ENCODE measurements around the gene BAD.
A peak's percentile ranks its signal among the peaks of the same experiment; 100 is the strongest.

The BAD gene

DNA sequence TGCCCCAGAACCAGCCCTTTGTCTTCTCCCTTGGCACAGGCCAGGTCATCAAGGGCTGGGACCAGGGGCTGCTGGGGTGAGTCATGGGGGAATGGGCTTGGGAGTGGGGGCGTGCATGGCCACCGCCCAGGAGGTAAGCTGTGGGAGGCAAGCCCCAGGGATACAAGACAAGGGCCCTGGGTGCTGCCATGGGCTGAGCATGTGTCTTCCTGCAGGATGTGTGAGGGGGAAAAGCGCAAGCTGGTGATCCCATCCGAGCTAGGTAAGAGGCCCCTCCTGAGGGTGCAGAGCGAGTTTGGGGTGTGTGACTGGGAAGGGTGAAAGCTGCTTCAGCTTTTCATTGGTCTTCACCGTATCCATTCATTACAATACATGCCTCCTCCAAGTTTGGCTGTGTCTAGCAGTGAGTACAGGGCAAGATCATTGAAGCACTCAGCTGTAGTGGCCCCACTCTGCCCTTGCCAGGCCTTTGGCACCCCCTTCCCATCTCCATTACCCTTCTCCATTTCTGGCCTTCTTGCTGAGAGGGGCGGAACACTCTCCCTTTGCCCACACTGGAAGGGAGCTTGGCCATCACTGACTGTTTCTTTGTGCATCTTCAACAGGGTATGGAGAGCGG is 41.1 kb downstream of the BAD start:
- DNase-seq (ENCODE audit: low read depth): no peak

DNA sequence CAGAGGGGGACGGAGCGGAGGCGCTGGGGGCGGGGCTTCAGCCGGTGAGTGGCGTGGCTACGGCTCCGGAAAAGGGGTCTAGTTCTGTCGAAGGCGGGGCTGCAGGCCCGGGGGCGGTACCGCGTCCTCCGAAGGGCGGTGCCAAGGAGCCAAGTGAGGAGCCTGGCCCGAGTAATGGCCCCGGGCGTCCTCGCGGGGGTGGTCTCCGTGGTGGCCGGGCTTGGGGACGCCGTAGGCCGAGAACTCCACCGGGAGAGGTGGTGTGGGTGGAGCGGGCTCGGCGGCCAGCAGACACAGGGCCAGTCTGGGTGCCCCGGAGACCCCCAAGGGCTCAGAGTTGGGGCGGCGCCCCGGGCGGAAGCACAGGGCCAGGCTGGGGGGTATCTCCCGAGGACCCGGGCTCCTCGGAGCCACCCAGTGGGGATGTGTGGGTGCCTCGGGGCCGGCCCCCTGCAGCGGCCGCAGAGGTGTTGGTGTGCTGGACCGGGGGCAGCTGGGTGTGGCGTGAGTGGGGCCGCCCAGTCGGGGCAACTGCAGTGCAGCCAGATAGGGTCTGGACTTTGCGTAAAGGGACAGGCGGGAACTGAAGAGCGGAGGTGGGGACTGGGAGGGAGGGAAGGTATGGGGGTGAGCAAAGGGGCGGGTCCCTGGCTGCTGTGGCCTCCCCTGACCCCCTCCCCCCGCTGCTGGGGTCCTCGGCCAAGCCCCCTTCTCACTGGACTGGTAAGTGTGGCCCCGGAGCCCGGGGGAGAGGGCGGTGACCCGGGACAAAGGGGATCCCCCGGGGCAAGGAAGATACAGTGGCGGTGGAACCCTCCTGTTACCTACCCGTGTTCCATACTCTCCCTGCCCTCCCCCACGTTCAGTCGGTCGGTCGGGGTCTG is 42.7 kb downstream of the BAD start:
- DNase-seq (ENCODE audit: low read depth): no peak

DNA sequence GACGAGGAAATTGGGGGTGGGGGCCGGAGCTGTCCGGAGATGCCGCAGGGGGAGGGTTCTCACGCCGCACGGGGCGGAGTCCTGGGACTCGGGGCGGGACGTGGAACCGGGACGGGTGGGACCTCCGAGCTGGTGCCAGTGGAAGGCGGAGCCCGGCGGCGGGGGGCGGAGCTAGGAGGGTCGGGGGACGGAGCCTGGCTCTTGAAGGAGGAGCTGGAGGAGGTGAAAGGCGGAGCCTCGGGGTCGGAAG is 43.3 kb downstream of the BAD start:
- peak; percentile 99 for DNase-seq (ENCODE audit: low read depth)

DNA sequence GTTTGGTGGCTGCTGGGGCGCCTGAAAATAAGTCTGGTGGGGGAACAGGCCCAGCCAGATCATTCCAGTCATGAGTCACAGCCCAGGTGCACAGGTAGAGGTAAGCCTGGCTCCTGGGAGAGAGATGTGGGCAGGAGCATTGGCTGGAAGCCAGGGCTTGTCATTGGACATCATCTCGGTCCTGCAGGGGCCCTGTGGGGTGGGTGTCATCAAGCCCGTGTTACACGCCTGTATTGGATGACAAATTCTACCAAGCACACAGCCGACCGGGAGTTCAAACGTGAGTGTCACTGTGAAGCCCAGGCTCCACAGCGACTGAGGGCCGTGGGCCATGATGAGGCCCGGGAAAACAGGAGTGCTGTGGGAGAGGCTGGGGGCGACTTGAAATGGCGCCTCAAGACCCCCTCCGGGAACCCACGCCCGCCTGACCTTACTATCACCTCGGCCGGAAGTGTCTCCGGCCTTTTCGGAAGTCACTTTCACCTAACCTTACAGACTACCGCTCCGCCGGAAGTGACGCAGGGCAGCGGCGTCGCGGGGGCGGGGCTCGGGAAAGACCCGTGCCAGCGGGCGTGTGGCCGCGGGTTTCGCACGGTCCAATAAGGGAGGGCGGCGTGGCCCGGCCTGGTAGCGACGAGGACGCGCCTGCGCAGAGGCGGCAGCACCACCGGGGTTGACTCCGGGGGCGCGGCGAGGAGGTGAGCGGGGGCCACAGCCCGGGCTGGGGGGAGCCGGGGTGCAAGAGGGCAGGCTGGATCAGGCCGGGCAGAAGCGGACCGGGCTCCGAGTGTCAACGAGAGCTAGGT is 43.8 kb downstream of the BAD start, which contains the start of gene FKBP2:
FKBP2 (plus strand) TSS at position 661 of the 806 bp plus-strand sequence. CDS start 1,293 bp downstream, outside the sequence.
- DNase-seq (ENCODE audit: low read depth): peak; percentile 96

DNA sequence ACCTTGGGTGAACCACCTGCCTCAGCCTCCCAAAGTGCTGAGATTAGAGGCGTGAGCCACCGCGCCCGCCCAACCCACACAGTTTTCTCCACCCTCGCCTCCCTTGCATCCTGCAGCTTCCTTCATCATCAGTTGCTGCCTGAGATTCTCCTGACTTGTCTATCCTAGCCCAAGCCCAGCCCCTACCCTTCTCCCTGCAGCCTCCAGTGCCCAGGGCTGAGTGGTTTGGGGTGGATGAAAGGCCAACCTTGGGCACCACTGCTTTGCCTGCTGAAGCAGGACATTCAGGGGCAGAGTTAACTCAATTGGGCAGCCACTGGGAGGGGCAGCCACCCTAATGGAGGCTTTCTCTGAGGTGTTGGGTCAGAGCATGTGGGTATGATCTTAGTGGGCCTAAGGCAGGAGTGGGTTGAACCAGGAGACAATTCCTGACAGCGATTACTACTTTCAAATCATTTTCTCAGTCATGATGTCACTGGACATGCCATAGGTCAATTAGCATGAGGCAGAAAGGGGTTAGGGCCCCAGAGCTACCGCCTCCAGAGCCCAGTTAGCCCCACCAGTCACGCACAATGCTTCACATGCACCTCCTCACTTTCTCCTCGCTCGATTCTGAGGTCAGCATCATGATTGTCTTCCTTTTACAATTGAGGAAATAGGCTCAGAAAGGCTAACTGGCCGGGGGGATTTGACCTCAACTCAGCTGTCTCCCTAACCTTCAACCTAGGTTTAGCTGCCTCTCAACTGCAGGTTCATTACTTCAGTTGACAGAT is 44.6 kb downstream of the BAD start:
- DNase-seq (ENCODE audit: low read depth): no peak

DNA sequence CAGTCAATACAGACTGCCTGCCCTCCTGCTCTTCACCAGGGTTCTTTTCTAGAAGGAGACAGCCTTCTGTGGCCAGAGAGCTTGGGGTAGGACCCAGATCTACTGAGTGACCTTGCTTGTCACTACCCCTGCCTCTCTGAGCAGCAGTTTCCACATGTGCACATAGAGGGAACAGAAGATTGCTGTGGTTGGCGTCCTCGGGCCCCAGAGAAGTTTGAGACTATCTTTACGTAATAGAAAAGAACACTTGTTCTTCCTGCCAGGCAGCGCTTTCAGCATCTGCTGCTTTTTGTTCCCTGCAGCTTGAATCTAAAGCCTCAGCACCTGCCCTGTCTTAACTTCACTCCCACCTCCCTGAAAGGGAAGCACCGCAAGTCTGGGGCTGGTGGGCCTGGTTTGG is 45.5 kb downstream of the BAD start:
- no peak for DNase-seq (ENCODE audit: low read depth)

DNA sequence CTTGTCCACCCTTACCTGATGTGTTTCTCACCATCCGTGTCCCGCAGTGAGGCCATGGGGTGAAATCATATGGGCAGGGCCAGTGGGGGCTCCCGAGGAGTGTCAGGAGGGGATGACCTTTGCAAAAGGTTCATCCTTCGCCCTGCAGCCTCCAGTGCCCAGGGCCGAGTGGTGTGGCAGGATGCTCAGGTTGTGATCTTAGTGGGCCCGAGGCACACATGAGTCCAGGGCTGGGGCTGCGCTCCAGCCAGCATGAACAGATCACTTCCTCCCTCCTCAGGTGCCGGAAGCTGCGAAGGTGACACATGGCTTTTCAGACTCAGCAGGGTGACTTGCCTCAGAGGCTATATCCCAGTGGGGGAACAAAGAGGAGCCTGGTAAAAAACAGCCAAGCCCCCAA is 46.4 kb downstream of the BAD start:
- no peak for DNase-seq (ENCODE audit: low read depth)

DNA sequence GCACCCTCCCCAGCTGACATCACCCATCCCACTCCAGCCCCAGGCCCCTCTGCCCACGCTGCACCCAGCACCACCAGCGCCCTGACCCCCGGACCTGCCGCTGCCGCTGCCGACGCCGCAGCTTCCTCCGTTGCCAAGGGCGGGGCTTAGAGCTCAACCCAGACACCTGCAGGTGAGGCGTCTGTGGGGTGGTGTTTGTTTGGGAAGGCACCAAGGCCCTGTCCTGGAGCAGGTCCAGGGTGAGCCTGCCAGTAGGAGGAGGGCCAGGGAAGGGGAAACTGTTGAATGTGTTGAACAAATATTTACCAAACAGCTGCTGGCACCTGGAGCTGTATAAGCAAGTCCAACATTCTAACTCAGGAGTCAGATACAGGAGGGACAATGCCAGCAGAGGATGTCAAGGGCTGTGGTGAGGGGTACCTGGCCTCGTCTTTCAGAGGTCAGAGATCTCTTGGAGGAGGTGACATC is 46.9 kb downstream of the BAD start:
- no peak for DNase-seq (ENCODE audit: low read depth)

DNA sequence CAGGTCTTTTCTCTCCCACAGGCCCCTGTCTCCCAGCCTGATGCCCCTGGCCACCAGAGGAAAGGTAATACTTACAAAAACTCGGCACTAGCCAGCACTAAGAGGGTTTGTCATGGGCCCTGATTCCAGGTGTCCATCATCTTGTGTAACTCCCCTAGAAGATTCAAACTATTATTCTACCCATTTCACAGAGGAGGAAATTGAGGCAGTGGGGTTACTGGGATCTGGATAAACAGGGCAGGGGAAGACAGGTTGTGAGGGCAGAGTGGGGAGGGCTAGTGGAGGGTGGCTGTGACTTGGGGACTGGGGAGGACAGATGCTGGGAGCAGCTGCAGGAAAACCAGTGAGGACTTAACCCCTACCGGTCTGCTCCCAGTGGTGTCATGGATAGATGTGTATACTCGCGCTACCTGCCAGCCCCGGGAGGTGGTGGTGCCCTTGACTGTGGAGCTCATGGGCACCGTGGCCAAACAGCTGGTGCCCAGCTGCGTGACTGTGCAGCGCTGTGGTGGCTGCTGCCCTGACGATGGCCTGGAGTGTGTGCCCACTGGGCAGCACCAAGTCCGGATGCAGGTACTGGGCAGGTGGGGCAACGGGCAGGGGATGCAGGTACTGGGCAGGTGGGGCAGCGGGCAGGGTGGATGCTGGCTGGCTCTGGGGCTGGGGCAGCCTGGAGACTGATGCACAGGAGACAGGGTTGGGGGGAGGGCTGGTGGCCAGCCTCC is 48.9 kb downstream of the BAD start:
- DNase-seq (ENCODE audit: low read depth): no peak

DNA sequence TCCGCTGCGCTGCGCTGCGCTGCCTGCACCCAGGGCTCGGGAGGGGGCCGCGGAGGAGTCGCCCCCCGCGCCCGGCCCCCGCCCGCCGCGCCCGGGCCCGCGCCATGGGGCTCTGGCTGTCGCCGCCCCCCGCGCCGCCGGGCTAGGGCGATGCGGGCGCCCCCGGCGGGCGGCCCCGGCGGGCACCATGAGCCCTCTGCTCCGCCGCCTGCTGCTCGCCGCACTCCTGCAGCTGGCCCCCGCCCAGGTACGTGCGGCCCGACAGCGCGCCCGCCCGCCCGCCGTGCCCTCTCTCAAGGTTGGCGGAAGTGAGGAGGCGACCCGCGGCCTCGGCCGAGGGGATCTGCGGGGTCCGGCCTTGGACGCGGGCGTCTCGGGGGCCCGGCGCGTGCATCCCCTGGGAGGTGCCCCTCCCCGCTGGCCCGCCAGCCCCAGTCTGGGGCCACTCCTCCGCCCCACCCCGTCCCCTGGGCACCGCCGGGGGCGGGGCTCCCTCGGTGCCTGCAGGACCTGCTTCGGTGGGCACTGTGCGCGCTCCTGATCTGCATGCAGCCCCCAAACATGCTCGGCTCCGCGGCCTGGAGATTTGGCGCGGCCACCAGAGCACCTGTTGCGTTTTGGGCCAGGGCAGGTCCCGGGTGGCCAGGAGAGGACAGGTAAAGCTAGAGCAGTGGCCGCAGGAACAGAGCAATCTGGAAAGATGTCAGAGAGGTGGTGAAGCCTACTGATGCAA is 49.7 kb downstream of the BAD start:
- peak; percentile 44 for DNase-seq (ENCODE audit: low read depth)

DNA sequence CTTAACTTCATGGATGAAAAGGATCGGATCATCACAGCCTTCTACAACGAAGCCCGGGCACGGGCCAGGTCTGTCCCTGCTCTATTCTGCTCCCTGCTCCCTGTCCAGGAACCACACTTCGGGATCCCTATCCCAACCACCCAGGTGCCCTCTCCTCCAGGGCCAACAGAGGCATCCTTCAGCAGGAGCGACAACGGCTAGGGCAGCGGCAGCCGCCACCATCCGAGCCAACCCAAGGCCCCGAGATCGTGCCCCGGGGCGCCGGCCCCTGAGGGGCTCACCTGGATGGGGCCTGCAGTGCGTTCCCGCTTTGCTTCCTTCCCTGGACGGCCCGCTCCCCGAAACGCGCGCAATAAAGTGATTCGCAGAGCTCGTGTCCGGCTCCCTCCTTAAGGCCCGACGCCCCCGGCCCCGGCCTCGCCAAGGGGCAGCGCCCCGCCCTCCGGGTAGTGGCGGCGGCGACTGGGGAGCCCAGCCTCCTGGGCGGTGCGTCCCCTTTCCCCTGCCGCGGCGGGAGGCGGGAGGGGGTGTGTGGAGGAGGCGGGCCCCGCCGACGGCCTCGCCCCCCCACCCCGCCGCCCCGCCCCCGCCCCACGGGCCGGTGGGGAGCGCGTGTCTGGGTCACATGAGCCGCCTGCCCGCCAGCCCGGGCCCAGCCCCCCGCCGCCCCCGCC is 50.4 kb downstream of the BAD start, which contains the start of gene VEGFB:
VEGFB (plus strand) TSS at position 672 of the 674 bp plus-strand sequence. CDS start 250 bp downstream, outside the sequence.
- peak; percentile 70 for DNase-seq (ENCODE audit: low read depth)

DNA sequence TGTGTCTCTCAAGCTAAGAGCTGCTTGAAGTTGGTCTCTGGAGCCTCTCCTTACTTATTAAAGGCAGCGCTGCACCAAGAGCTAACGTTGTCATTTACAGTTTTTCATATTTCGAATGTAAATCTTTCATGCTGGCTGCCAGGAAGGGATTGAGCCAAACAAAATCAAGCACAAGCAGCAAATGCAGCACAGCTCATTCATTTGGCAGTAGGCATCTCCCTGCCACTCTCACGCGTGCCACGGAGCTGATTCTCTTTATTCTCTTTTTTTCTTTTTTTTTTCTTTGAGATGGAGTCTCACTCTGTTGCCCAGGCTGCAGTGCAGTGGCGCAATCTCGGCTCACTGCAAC is 51.5 kb downstream of the BAD start:
- no peak for DNase-seq (ENCODE audit: low read depth)

DNA sequence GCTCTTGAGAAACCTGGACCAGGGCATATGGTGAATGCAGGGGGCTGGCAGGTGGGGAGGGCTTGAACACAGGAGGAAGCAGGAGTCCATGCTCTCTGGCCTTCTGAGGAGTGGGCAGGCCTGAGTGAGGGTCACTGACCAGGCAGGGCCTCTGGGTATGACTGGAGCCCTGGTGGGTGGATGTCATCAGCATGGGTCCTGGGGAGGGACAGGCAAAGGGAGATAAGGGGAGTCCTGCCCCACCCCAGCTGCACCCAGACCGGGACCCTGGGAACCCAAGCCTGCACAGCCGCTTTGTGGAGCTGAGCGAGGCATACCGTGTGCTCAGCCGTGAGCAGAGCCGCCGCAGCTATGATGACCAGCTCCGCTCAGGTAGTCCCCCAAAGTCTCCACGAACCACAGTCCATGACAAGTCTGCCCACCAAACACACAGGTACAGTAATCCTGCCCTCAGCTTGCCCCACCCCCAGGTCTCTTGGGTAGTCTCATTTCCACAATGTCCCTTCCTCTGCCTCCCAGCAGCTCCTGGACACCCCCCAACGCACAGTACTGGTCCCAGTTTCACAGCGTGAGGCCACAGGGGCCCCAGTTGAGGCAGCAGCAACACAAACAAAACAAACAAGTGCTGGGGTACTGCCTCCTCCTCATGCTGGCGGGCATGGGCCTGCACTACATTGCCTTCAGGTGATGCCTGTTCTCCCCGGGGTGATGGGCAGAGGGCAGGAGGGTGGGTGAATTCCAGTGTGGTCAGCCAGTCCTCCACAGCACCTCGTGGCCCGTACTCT is 52.1 kb downstream of the BAD start:
- DNase-seq (ENCODE audit: low read depth): no peak

DNA sequence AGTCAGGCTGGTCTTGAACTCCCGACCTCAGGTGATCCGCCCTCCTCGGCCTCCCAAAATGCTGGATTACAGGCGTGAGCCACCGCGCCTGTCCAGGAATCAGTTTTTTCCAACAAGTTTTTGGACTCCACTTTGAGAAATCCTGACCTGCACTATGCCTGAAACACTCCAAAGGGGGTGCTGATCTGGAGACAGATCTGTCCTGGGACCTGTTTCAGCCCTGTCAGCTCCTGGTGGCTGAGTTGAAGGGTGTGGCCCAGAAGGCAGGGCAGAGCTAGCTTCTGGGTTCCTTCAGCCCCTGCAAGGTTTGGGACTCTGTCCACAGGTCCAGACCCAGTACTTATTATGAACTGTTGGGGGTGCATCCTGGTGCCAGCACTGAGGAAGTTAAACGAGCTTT is 52.9 kb downstream of the BAD start:
- no peak for DNase-seq (ENCODE audit: low read depth)

DNA sequence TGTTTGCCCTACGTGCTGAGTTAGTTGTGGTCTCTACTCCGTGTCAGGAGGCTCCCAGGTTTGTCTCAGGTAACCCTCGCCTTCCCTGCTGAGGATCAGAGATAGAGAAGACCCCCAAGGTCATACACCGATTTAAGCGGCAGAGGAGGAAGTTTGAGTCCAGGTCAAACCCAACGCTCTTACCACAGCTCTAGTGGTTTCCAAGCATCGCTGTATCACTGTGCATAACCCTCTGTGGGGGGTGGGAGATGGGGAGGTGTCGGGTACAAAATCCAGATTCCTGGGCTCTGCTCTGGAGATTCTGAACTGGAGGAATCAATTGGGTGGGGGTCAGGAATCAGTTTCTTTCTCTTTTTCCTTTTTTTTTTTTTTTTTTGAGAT is 53.5 kb downstream of the BAD start:
- DNase-seq (ENCODE audit: low read depth): no peak

DNA sequence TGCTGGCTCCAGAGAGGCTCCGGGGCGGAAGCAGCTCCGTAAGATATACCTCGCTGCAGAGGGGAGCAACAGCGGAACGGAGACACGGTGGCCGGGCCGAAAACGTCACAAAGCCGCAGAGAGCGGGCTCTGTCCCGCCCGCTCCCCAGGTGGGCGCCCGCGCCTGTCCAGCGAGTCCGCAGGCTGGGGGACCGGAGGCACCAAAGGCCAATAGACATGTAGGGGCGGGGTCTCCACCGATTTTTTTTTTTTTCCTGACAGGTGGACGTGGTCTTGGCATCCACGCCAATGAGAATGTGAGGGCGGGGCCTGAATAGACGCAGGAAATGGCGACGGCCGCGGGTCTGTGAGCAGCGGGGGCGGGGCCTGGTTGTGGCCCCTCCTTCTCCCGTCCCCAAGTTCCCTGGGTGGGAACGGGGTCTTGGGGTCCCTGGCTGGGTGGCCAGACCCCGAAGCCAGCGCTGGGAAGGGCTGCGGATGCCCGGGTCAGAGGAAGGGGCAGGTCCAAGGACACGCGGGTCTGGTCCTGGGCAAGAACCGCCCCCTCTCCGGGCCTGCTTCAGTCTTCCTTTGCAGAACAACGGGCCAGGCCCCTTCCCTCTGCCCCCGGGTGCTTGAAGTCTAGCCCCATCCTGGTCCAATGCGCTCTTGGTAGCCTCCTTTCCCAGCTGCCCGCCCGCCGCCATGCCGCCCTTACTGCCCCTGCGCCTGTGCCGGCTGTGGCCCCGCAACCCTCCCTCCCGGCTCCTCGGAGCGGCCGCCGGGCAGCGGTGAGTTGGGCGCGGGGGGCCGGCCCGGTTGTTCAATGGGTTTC is 54.1 kb downstream of the BAD start, which contains the start of gene DNAJC4:
DNAJC4 (plus strand) TSS at position 378 of the 814 bp plus-strand sequence; CDS start at position 685, 307 bp downstream.
- DNase-seq (ENCODE audit: low read depth): peak; percentile 83

DNA sequence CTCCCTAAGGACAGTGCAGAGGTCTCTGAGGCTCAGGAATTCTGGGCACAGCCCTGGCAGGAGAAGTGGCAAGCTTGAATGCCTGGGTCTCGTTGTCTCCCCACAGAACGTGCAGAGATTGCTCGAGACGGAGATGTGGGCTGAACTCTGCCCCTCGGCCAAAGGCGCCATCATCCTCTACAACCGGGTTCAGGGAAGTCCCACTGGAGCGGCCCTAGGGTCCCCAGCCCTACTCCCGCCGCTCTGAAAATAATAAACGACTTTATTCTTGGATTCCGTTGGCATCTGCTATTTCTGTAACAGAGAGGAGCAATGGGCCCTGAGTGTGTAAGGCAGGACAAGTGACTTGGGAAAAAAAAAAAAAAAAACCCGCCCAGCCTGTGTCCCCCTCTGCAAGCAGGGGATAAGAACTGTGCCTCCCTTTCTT is 54.7 kb downstream of the BAD start:
- no peak for DNase-seq (ENCODE audit: low read depth)

DNA sequence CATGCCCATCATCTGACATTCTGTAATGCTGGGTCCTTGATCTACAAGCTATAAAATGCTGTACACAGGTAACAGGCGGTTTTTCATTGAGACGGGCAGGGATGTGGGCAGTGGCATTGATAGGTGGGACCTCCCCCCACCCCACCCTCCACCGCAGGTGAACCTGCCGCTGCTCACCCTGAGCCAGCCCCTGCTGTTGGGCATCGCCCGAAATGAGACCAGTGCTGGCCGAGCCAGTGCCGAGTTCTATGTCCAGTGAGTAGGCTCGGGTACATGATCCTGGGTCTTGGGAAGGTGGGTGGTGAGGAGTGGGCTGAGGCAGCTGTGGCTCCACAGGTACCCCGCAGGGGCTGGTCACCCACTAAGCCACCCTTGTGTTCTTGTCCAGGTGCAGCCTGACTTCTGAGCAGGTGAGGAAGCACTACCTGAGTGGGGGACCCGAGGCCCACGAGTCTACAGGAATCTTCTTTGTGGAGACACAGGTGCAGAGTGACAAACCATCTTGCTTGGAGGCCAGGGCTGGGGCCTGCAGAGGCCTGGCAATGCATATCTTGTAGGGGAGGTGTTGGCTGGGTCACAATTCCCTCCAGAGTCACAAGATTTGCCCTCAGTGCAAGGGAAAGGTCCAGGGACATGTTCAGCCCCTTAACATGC is 55.2 kb downstream of the BAD start:
- DNase-seq (ENCODE audit: low read depth): no peak
